RPMI7951 (cell line): ENCODE results near the gene ARHGAP1. TPM values are rescaled to one million over a fixed set of nuclear protein-coding genes. Genes with fewer than 3 reads are reported as not detected.

ENCODE experiments used
- DNase-seq: peaks from one replicate; pipeline ENCODE4 v3.0.0-alpha.2; 2012; ENCODE audit warnings: low read depth
- total RNA-seq: library from RNA; depleted of rRNA; stranded (reverse); fragments of >200 nt; shearing (Covaris generic); gene quantifications from 2 replicates; pipeline ENCODE4 v1.2.3, GENCODE V29; 2014; rRNA removed

The ARHGAP1 gene
- 13.3 and 15.4 TPM in 2 replicates for total RNA-seq

DNA sequence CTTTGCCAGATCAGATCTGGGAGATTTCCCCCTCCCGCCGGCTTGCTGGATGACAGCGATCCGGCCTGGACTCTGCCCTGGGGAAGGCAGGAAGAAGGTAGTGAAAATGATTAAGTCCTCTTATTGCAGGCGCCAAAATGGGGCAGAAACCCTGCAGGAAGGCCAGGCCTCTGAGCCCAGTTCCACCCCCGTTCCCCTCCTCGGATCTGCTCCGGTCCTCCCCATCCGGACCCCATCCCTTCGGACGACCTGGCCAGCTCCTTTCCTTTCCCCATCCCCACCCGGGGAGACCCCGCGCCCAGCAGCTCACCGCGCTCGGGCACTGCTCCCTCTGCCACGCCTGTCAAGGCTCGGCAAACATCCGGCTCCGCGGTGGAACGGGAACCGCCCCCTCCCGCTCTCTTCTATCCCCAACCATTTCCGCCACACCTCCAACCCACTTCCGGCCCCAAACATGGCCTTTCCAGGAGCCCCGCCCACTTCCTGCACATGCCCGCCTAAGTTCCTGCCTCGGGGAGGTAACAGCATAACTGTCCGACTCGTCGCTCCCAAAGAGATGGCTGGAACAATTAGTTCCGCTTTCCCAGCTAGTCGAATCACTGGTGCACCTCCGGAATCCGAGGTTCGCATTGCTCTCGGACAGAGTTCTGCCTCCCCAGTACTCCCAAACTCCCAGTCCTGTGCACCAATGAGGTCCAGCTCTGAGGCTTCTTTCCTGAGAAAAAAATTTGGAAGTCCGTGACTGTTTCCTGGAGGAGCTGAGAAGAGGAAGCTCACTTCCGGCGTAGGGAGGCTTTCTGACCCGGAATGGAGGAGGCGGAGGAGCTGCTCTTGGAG lies at the start of gene ARHGAP1, which contains the start of gene ZNF408:
Gene ARHGAP1, minus strand, starts transcription at position 379 of the 837 bp plus-strand sequence. CDS start 4,512 bp downstream, outside the sequence.
Gene ZNF408, plus strand, starts transcription at position 791 of the 837 bp plus-strand sequence. Its CDS starts 17 bp downstream, at position 808.
- peak; percentile 97 for DNase-seq

- no peak for DNase-seq
Observed at GRCh38 chr11:46747150-46747549, 46.7 kb upstream of the ARHGAP1 start.

- DNase-seq: no peak
Observed at GRCh38 chr11:46745995-46746394, 45.6 kb upstream of the ARHGAP1 start.

DNA sequence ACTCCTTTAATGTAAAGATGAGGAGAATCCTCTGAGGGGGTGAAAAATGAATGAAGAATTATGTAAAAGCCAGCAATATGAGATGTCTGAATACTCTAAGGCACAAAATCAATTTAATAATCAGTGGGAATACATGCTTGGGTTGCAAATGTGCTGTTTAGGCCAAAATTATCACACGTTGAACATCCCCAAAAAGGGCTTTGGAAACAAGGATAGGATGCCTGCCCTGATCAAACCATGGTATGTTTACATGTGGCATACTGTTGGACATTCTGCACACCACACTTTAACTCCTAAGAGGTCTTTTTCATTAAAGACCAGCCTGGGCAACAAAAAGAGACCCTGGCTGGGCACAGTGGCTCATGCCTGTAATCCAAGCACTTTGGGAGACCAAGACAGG lies 44.9 kb upstream of the ARHGAP1 start:
- DNase-seq: no peak

GRCh38 chr11:46743693-46744339 lies 43.4 kb upstream of the ARHGAP1 start:
- no peak for DNase-seq

- no peak for DNase-seq
Observed at GRCh38 chr11:46743043-46743442, 42.6 kb upstream of the ARHGAP1 start.

DNA sequence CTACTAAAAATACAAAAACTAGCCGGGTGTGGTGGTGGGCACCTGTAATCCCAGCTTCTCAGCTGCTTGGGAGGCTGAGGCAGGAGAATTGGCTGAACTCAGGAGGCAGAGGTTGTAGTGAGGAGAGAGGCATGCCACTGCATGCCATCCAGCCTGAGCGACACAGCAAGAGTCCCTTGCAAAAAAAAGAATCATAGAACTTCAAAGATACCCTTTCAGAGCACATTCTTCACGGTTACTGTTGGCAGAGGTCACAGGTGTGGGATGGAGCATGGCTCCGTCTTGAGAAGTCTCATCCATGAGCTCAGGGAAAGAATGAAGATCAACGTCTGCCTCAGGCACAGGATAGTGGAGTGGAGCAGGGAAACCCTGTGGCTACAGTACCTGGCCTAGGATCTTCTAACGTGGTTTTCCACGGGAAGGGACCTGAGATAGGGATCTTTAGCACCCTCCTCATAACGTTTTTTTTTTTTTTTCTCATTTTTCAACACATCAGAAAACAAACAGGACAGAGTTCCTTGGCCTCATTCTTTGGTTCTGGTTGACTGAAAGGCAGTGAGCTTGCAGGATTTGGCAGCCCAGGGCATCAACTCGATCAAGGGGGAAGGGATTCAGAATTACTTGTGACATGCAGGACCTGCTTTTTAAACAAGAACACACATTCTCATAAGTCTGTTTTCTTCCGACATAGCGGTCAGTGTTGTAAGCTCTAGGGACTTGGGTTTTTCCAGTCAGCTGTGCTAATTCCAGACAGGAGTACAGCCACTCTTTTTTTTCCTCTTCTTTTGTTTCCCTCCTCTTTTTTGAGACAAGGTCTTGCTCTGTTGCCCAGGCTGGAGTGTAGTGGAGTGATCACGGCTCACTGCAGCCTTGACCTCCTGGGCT lies 41.4 kb upstream of the ARHGAP1 start:
- DNase-seq: no peak

DNA sequence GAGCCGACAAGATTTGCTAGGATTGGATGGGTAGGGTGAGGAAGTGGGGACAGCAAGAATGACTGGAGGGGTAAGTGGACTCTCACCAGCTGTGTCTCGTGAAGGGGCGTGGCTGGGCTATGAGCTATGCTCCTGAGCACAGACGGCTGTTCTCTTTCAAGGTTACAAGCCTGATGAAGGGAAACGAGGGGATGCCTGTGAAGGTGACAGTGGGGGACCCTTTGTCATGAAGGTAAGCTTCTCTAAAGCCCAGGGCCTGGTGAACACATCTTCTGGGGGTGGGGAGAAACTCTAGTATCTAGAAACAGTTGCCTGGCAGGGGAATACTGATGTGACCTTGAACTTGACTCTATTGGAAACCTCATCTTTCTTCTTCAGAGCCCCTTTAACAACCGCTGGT lies 38.5 kb upstream of the ARHGAP1 start:
- DNase-seq: no peak

GRCh38 chr11:46737699-46738098 lies 37.3 kb upstream of the ARHGAP1 start:
- no peak for DNase-seq

DNA sequence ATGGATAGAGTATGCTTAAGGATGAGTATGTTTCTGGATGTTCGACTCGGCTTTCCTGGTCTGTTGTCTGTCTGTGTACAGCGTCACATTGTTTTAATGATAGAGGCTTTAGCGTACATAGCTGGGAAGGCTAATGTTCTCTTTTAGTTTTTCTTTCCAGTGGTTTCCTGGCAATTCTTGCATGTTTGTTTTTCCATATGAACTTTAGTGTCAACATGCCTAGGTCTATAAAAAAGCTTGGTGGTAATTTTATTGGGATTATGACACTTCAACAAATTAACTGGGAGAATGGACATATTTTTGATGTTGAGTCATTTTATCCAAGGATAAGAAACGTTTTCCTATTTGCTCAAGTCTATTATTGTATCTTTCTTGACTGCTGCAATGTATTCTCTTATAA lies 36.2 kb upstream of the ARHGAP1 start:
- DNase-seq: no peak

DNA sequence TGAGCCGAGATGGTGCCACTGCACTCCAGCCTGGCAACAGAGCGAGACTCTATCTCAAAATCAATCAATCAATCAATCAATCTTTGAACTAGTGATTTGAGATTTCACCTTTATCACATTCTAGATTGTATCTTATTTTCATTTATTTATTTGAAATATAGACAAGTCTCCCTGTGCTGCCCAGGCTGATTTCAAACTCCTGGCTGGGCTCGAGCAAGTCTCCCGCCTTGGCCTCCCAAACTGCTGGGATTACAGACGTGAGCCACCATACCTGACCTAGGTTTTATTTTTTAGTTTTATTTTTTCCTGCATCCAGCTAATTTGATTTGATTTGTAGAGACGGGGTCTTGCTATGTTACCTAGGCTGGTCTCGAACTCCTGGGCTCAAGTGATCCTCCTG lies 35.7 kb upstream of the ARHGAP1 start:
- DNase-seq: no peak

GRCh38 chr11:46733234-46733633 lies 32.8 kb upstream of the ARHGAP1 start:
- no peak for DNase-seq

DNA sequence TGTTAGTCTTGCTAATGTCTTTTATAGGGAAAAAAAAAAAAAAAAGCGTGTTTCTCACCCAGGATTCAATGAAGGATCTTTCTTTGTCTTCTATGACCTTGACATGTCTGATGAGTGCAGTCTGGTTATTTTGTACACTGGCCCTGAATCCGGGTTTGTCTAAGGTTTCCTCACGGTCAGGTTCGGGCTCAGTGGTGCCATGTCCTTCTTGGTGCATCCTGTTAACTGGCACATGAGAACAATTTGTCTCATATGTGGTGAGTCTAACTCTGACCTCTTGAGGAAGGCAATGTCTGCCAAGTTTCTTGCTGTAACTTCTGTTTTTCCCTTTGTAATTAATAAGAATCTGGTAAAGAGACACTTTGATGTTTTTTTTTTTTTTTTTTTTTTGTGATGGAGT lies 31.1 kb upstream of the ARHGAP1 start:
- DNase-seq: no peak

DNA sequence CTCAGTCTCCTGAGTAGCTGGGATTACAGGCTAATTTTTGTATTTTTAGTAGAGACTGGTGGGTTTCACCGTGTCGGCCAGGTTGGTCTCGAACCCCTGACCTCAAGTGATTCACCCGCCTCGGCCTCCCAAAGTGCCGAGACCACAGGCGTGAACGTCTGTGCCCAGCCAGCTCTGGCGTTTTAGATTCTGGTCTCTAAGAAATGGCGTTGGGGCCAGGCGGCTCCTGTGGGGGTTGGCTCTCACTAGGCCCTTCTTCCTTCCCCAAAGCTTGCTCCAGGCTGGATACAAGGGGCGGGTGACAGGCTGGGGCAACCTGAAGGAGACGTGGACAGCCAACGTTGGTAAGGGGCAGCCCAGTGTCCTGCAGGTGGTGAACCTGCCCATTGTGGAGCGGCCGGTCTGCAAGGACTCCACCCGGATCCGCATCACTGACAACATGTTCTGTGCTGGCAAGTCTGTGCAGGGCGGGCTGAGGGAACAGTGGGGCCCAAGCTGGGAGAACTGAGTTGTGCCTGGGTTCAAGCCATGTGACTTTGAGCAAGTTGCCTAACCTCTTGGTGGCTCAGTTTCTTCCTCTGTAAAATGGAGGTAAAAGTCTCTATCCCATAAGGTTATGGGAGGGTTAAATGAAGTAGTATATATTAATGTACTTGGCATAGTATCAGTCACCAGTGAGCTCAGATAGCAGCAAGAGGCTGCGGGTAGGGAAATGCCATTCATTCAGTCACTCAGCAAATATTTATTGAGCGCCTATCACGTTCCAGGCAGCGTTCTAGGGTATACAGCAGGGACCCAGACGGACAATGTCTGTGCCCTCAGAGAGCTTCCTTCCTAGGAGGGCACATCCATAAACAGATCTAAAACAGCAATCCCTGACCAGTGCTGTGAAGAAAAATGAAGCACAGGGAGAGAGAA lies 28.9 kb upstream of the ARHGAP1 start:
- no peak for DNase-seq

DNA sequence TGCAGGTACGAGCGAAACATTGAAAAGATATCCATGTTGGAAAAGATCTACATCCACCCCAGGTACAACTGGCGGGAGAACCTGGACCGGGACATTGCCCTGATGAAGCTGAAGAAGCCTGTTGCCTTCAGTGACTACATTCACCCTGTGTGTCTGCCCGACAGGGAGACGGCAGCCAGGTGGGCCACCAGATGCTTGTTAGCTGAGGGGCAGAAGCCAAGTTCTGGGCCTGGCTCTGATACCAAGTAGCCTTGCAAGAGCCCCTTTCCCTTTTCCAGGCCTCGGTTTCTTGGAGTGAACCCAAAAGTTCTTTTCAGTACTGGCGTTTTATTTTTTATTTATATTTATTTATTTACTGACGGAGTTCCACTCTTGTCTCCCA lies 28.2 kb upstream of the ARHGAP1 start:
- DNase-seq: no peak

- no peak for DNase-seq
Observed at GRCh38 chr11:46727952-46728658, 27.7 kb upstream of the ARHGAP1 start.

DNA sequence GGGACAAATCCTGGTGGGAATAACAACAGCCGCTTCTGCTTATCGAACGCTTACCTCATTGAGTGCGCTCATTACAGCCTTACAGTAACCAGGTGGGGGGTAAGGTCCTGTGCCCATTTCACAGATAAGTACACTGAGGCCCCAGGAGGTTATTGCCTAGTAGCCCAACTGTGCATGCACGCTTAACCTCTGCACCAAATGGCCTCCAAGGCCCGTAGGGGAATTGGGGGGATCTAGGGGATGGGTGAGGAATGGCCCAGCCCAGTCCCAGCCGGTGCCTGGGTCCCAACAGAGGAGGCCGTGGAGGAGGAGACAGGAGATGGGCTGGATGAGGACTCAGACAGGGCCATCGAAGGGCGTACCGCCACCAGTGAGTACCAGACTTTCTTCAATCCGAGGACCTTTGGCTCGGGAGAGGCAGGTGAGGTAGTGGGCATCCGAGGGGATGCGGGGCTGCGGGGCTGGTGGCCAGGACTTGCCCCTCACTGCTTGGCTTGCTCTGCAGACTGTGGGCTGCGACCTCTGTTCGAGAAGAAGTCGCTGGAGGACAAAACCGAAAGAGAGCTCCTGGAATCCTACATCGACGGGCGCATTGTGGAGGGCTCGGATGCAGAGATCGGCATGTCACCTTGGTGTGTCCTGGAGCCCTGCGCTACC lies 25.9 kb upstream of the ARHGAP1 start:
- no peak for DNase-seq

DNA sequence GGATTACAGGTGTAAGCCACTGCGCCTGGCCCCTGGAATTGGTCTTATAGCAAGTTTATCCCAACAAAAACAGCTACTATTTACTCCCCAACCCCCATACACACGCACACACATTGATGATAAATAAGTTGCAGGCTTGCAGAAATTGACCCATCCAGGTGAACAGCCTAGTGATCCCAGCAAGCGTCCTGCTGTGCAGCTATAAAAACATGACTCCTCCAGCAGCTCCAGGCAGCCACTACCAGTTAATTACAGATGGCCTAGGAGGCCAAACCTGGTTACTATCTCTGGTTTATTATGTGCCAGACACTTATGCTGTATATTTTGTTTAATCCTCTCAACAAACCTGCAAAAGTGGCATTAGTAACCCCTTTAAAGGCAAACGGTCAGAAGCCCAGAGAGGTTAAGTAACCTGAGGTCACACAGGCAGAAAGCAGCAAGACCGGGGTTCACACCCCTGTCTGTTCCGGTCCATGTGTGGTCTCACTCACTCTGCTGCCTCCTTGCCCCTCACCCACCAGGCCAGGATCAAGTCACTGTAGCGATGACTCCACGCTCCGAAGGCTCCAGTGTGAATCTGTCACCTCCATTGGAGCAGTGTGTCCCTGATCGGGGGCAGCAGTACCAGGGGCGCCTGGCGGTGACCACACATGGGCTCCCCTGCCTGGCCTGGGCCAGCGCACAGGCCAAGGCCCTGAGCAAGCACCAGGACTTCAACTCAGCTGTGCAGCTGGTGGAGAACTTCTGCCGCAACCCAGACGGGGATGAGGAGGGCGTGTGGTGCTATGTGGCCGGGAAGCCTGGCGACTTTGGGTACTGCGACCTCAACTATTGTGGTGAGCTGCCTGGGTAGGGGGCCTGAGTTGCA lies 25.2 kb upstream of the ARHGAP1 start:
- DNase-seq: no peak

DNA sequence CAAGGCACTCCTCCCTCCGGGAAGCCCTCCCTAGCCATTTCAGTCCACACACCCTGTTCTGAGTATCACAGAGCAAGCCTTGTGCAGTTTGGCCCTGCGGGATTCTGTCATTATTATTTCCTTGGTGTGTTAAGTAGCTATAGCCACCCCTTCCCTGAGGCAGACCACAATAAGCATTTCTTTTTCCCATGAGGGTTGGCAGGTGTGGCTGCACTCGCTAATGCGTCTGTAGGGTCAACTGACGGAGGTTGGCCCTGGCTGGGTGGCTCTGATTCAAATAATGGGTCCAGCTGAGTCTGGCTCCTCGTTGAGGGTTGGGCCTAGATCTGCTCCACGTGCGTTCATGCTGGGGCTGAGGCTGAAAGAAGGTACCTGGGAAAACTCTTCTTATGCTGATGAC lies 23.7 kb upstream of the ARHGAP1 start:
- DNase-seq: no peak
